Activated CD8-positive, alpha-beta memory T cell treated with anti-CD3 and anti-CD28 coated beads for 1 hour (primary cell): ENCODE data around the gene USP17L10.
"Not testable (repeated sequence)": the region's sequence is repeated elsewhere in the genome, so short reads cannot be mapped to it uniquely, and the experiment has no call there.

Experiments used
- DNase-seq, 2 donors: peaks; one replicate each; pipeline ENCODE4 v3.0.0-alpha.2; 2020; ENCODE audit warnings: low read depth in 1 of 2; ENCODE audit errors: extremely low read depth in 1 of 2

USP17L10 gene, protein sequence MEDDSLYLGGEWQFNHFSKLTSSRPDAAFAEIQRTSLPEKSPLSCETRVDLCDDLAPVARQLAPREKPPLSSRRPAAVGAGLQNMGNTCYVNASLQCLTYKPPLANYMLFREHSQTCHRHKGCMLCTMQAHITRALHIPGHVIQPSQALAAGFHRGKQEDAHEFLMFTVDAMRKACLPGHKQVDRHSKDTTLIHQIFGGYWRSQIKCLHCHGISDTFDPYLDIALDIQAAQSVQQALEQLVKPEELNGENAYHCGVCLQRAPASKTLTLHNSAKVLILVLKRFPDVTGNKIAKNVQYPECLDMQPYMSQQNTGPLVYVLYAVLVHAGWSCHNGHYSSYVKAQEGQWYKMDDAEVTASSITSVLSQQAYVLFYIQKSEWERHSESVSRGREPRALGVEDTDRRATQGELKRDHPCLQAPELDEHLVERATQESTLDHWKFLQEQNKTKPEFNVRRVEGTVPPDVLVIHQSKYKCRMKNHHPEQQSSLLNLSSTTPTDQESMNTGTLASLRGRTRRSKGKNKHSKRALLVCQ

DNA sequence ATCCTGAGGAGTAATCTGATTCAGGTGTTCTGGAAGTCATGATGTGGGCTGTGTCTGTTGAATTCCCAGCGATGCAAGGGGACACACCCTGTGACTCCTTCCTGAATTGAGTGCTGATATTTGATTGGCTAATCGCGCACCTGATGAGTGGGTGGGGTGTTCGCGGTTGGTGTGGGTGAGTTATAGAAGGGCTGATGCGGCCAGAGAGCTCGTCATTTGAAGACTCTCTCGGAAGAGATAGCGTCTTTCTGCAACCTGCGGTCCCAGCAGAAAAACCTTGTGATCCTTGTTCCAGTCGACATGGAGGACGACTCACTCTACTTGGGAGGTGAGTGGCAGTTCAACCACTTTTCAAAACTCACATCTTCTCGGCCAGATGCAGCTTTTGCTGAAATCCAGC is at the start of gene USP17L10:
TSS of gene USP17L10 (plus strand) at position 301 of the 400 bp plus-strand sequence. CDS start at position 301, 0 bp downstream.
- not testable (repeated sequence) for DNase-seq

DNA sequence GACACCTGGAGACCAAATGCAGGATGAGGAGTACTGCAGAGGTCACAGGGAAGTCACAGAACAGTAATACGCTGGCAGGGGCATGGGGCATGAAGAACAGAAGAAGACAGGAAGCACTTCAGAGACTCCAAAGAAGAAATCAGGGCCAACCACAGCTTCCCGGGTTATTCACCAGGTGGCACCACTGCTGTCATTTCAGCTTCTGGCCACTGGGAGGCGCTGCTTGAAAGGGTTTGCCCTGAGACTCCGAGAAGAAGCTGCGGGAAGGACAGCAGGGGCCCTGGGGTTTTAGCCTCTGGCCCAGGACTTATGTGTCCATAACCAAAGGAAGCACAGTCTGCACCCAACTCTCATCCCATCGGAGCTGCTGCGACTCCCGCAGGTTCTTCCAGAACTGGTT is 44.5 kb upstream of the USP17L10 start:
- not testable (repeated sequence) for DNase-seq

DNA sequence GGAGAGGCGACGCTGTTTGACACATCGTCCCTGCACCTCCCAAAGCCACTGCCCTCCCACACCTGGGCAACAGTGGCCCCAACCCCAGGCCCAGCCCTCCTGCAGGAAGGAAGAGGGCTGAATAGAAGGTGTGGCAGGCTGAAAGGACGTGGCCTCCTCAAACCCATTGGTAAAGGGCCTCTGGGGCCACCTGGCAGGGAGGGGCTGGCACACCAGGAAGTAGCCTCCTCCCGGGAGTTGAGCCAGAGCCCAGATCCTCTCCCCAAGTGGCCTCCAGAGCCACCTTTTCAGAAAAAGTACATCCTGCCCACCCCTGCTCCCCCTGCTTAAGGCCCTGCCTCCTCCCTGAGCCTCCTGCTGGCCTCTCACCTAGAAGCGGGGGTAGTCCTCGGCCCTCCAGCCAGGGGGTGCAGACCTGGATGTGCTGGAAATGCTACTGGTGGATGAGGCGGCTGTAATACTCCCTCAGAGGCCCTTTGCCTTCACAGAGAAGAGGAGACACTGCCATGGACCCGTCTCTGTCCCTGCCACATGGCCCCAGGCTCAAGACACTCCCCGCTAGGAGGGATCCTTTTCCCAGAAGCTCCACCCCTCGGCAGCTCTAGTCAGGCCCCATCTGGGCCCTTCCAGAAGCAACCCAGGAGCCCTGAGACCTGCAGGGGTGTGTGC is 40.5 kb upstream of the USP17L10 start, which contains the start of gene FAM90A26:
TSS of gene FAM90A26 (plus strand) at position 619 of the 669 bp plus-strand sequence. CDS start 2,764 bp downstream, outside the sequence.
- not testable (repeated sequence) for DNase-seq

DNA sequence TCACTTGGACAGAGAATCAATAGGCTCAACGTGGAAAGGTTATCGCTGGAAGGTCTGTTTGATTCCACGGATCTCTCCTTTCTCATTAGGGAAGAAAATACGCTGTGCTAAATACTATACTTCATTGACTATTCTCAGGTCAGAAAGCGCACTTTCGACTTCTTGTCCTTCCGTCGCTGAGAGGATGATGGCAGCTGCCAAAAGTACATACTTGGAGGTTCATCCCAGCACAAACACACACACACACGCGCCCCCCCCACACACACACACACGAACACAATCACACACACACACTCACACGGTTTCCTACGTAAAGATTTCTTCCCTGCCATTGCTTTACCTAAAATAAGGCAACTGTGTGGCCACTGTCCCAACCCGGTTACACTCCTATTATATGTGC is 4.2 kb downstream of the USP17L10 start:
- not testable (repeated sequence) for DNase-seq

DNA sequence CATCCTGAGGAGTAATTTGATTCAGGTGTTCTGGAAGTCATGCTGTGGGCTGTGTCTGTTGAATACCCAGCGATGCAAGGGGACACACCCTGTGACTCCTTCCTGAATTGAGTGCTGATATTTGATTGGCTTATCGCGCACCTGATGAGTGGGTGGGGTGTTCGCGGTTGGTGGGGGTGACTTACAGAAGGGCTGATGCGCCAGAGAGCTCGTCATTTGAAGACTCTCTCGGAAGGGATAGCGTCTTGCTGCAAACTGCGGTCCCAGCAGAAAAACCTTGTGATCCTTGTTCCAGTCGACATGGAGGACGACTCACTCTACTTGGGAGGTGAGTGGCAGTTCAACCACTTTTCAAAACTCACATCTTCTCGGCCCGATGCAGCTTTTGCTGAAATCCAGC is 4.6 kb downstream of the USP17L10 start, which contains the start of gene USP17L11:
TSS of gene USP17L11 (plus strand) at position 301 of the 400 bp plus-strand sequence. CDS start at position 301, 0 bp downstream.
- not testable (repeated sequence) for DNase-seq

DNA sequence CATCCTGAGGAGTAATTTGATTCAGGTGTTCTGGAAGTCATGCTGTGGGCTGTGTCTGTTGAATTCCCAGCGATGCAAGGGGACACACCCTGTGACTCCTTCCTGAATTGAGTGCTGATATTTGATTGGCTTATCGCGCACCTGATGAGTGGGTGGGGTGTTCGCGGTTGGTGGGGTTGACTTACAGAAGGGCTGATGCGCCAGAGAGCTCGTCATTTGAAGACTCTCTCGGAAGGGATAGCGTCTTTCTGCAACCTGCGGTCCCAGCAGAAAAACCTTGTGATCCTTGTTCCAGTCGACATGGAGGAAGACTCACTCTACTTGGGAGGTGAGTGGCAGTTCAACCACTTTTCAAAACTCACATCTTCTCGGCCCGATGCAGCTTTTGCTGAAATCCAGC is 9.4 kb downstream of the USP17L10 start, which contains the start of gene USP17L12:
TSS of gene USP17L12 (plus strand) at position 301 of the 400 bp plus-strand sequence. CDS start at position 301, 0 bp downstream.
- not testable (repeated sequence) for DNase-seq

DNA sequence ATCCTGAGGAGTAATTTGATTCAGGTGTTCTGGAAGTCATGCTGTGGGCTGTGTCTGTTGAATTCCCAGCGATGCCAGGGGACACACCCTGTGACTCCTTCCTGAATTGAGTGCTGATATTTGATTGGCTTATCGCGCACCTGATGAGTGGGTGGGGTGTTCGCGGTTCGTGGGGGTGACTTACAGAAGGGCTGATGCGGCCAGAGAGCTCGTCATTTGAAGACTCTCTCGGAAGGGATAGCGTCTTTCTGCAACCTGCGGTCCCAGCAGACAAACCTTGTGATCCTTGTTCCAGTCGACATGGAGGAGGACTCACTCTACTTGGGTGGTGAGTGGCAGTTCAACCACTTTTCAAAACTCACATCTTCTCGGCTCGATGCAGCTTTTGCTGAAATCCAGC is 14.1 kb downstream of the USP17L10 start, which contains the start of gene USP17L13:
TSS of gene USP17L13 (plus strand) at position 301 of the 400 bp plus-strand sequence. CDS start at position 301, 0 bp downstream.
- DNase-seq = not testable (repeated sequence)

DNA sequence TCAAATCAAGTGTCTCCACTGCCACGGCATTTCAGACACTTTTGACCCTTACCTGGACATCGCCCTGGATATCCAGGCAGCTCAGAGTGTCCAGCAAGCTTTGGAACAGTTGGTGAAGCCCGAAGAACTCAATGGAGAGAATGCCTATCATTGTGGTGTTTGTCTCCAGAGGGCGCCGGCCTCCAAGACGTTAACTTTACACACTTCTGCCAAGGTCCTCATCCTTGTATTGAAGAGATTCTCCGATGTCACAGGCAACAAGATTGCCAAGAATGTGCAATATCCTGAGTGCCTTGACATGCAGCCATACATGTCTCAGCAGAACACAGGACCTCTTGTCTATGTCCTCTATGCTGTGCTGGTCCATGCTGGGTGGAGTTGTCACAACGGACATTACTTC is 19.8 kb downstream of the USP17L10 start:
- not testable (repeated sequence) for DNase-seq

DNA sequence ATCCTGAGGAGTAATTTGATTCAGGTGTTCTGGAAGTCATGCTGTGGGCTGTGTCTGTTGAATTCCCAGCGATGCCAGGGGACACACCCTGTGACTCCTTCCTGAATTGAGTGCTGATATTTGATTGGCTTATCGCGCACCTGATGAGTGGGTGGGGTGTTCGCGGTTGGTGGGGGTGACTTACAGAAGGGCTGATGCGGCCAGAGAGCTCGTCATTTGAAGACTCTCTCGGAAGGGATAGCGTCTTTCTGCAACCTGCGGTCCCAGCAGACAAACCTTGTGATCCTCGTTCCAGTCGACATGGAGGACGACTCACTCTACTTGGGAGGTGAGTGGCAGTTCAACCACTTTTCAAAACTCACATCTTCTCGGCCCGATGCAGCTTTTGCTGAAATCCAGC is 23.6 kb downstream of the USP17L10 start, which contains the start of gene USP17L15:
TSS of gene USP17L15 (plus strand) at position 301 of the 400 bp plus-strand sequence. CDS start at position 301, 0 bp downstream.
- not testable (repeated sequence) for DNase-seq

DNA sequence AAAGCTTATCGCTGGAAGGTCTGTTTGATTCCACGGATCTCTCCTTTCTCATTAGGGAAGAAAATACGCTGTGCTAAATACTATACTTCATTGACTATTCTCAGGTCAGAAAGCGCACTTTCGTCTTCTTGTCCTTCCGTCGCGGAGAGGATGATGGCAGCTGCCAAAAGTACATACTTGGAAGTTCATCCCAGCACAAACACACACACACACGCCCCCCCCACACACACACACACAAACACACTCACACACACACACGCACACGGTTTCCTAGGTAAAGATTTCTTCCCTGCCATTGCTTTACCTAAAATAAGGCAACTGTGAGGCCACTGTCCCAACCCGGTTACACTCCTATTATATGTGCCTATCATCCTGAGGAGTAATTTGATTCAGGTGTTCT is 28.0 kb downstream of the USP17L10 start:
- DNase-seq = not testable (repeated sequence)

DNA sequence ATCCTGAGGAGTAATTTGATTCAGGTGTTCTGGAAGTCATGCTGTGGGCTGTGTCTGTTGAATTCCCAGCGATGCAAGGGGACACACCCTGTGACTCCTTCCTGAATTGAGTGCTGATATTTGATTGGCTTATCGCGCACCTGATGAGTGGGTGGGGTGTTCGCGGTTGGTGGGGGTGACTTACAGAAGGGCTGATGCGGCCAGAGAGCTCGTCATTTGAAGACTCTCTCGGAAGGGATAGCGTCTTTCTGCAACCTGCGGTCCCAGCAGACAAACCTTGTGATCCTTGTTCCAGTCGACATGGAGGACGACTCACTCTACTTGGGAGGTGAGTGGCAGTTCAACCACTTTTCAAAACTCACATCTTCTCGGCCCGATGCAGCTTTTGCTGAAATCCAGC is 33.1 kb downstream of the USP17L10 start, which contains the start of gene USP17L17:
TSS of gene USP17L17 (plus strand) at position 301 of the 400 bp plus-strand sequence. CDS start at position 301, 0 bp downstream.
- DNase-seq = not testable (repeated sequence)

DNA sequence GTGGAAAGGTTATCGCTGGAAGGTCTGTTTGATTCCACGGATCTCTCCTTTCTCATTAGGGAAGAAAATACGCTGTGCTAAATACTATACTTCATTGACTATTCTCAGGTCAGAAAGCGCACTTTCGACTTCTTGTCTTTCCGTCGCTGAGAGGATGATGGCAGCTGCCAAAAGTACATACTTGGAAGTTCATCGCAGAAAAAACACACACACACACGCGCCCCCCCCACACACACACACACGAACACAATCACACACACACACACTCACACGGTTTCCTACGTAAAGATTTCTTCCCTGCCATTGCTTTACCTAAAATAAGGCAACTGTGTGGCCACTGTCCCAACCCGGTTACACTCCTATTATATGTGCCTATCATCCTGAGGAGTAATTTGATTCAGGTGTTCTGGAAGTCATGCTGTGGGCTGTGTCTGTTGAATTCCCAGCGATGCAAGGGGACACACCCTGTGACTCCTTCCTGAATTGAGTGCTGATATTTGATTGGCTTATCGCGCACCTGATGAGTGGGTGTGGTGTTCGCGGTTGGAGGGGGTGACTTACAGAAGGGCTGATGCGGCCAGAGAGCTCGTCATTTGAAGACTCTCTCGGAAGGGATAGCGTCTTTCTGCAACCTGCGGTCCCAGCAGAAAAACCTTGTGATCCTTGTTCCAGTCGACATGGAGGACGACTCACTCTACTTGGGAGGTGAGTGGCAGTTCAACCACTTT is 37.7 kb downstream of the USP17L10 start, which contains the start of gene USP17L18:
TSS of gene USP17L18 (plus strand) at position 678 of the 728 bp plus-strand sequence. CDS start at position 678, 0 bp downstream.
- peak in 1 of 2 donors; percentile 0 for DNase-seq

DNA sequence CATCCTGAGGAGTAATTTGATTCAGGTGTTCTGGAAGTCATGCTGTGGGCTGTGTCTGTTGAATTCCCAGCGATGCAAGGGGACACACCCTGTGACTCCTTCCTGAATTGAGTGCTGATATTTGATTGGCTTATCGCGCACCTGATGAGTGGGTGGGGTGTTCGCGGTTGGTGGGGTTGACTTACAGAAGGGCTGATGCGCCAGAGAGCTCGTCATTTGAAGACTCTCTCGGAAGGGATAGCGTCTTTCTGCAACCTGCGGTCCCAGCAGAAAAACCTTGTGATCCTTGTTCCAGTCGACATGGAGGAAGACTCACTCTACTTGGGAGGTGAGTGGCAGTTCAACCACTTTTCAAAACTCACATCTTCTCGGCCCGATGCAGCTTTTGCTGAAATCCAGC is 42.6 kb downstream of the USP17L10 start, which contains the start of gene USP17L19:
TSS of gene USP17L19 (plus strand) at position 301 of the 400 bp plus-strand sequence. CDS start at position 301, 0 bp downstream.
- DNase-seq = not testable (repeated sequence)

DNA sequence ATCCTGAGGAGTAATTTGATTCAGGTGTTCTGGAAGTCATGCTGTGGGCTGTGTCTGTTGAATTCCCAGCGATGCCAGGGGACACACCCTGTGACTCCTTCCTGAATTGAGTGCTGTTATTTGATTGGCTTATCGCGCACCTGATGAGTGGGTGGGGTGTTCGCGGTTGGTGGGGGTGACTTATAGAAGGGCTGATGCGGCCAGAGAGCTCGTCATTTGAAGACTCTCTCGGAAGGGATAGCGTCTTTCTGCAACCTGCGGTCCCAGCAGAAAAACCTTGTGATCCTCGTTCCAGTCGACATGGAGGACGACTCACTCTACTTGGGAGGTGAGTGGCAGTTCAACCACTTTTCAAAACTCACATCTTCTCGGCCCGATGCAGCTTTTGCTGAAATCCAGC is 47.4 kb downstream of the USP17L10 start, which contains the start of gene USP17L20:
TSS of gene USP17L20 (plus strand) at position 301 of the 400 bp plus-strand sequence. CDS start at position 301, 0 bp downstream.
- DNase-seq = not testable (repeated sequence)
